Suprapubic skin (tissue), 4 donors: ENCODE results near the gene DDO. TPM values are rescaled to one million over a fixed set of nuclear protein-coding genes. Genes with fewer than 3 reads are reported as not detected.
A peak's percentile ranks its signal among the peaks of the same experiment; 100 is the strongest.

Source experiments
- DNase-seq, 2 donors: peaks; one replicate each; pipeline ENCODE4 v3.0.0-alpha.2; 2019; ENCODE audit warnings: low spot score in 2 of 2
- H3K27ac ChIP-seq: fragments of 200-600 bp; sonication (generic); one replicate; pipeline ENCODE4 v1.5.1; 2019
- H3K27me3 ChIP-seq: fragments of 200-600 bp; sonication (generic); one replicate; pipeline ENCODE4 v1.5.1; 2019
- H3K36me3 ChIP-seq: fragments of 200-600 bp; sonication (generic); one replicate; pipeline ENCODE4 v1.5.1; 2019
- H3K4me1 ChIP-seq: fragments of 200-600 bp; sonication (generic); one replicate; pipeline ENCODE4 v1.5.1; 2019
- H3K4me3 ChIP-seq: fragments of 200-600 bp; sonication (generic); one replicate; pipeline ENCODE4 v1.5.1; 2019; ENCODE audit warnings: mild to moderate bottlenecking
- H3K9me3 ChIP-seq: fragments of 200-600 bp; sonication (generic); one replicate; pipeline ENCODE4 v1.5.1; 2019
- EP300 ChIP-seq: sonication (generic); formaldehyde crosslinking; IDR thresholded peaks from one replicate; pipeline ENCODE4 v1.6.1; 2017; ENCODE audit warnings: antibody characterized with exemption
- POLR2A ChIP-seq, 2 donors: fragments of 450-650 bp; IDR thresholded peaks; one replicate each; pipeline ENCODE4 v1.6.1; 2017; ENCODE audit warnings: antibody characterized with exemption in 2 of 2, mild to moderate bottlenecking in 2 of 2, moderate library complexity in 2 of 2
- POLR2AphosphoS5 ChIP-seq, 3 donors: sonication (generic); formaldehyde crosslinking; IDR thresholded peaks; one replicate each; pipeline ENCODE4 v1.6.1; 2017; ENCODE audit warnings: antibody characterized with exemption in 3 of 3
- WGBS: methylation state at CpG from one replicate; pipeline ENCODE4 v1.1.5; 2018; 5-methylcytosine and 5-hydroxymethylcytosine counted together
- total RNA-seq, 4 donors: library from RNA; depleted of rRNA; stranded (reverse); fragments of >200 nt; gene quantifications; one replicate each; pipeline ENCODE4 v1.1.0, GENCODE V29; 2016
- TF ChIP-seq, protein P1 (sequence below), 2 donors: fragments of 200-600 bp in 1 of 2; fragments of 450-650 bp in 1 of 2; sonication (generic) in 1 of 2; IDR thresholded peaks; one replicate each; pipeline ENCODE4 v1.5.1; 2016 to 2019; ENCODE audit warnings: antibody characterized with exemption in 2 of 2, mild to moderate bottlenecking in 1 of 2, moderate library complexity in 1 of 2

Gene DDO
- total RNA-seq, 4 donors from 2014 or later = 0.81 to 1.1 TPM; not detected in 2

DNA sequence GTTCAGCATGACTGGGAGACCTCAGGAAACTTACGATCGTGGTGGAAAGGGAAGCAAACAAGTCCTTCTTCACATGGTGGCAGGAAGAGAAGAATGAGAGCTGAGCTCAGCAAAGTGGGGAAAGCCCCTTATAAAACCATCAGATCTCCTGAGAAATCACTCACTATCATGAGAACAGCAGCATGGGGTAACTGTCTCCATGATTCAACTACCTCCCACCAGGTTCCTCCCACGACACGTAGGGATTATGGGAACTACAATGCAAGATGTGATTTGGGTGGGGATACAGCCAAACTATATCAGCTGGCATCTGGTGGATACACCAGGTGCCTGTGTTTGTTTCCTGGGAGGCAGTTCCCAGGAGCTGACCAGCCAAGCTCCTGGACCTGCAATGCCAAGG, 4.9 kb downstream of the DDO start:
- Histone ChIP-seq H3K27ac (no peak overlapping the region), H3K9me3 (no peaks in the 10 kb centered on the region), H3K4me3 (no peak overlapping the region), H3K27me3 (no peaks in the 10 kb centered on the region), H3K4me1 (peaks cover 4% of the 10 kb centered on the region), H3K36me3 (no peaks in the 10 kb centered on the region)
- no peak for TF ChIP-seq POLR2A (IDR thresholded peaks at IDR 0.05)
- no peak for TF ChIP-seq EP300
- 77% methylated on average over 4 of the region's 4 CpGs for WGBS
- no peak for DNase-seq

DNA sequence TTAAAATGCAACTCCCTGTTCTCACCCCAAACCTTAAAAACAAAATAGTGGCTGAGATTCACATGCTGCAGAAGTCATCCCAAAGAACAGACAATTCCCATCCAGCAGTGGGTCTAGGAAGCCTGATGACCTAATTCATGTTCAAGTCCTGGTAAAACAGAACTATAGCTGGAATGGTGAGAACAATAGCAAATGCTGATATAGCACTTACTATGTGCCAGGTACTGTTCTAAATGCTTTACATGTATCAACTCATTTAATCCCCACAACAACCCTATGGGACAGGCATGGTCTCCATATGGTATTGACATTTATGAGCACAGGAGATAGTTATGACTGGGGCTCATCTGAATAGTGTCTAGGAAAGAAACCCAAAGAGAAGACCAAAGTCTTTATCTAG, 5.6 kb downstream of the DDO start:
- DNase-seq = no peak
- Histone ChIP-seq H3K27me3 (no peaks in the 10 kb centered on the region), H3K27ac (no peak overlapping the region), H3K36me3 (no peaks in the 10 kb centered on the region), H3K4me1 (peaks cover 1% of the 10 kb centered on the region), H3K9me3 (no peaks in the 10 kb centered on the region), H3K4me3 (no peak overlapping the region)
- no peak for TF ChIP-seq POLR2A (IDR thresholded peaks at IDR 0.05)
- no peak for TF ChIP-seq EP300
- TF ChIP-seq, protein P1, sequence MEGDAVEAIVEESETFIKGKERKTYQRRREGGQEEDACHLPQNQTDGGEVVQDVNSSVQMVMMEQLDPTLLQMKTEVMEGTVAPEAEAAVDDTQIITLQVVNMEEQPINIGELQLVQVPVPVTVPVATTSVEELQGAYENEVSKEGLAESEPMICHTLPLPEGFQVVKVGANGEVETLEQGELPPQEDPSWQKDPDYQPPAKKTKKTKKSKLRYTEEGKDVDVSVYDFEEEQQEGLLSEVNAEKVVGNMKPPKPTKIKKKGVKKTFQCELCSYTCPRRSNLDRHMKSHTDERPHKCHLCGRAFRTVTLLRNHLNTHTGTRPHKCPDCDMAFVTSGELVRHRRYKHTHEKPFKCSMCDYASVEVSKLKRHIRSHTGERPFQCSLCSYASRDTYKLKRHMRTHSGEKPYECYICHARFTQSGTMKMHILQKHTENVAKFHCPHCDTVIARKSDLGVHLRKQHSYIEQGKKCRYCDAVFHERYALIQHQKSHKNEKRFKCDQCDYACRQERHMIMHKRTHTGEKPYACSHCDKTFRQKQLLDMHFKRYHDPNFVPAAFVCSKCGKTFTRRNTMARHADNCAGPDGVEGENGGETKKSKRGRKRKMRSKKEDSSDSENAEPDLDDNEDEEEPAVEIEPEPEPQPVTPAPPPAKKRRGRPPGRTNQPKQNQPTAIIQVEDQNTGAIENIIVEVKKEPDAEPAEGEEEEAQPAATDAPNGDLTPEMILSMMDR (IDR thresholded peaks at IDR 0.05) = no peak
- no peak for TF ChIP-seq POLR2AphosphoS5 (IDR thresholded peaks at IDR 0.05)

DNA sequence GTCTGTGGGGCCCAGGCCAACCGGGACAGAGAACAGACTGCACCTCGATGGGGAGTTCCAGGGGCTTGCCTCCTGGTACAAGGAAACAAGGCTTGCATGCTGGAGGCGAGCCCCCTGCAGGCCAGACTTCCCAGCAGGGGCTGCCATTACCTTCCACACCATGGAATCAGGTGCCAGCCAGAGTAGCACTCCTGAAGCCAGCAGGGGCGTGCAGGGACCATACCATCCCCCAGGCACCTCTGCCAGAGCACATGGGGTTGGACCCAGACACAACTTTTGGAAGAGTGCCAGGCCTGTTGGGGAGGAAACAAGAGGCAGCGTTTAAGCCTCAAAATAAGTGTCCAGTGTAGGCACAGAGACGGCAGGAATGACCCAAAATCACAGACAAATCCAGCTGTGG, 6.5 kb downstream of the DDO start:
- DNase-seq = no peak
- H3K4me3 ChIP-seq = no peak overlapping the region
- no peaks in the 10 kb centered on the region for H3K36me3 ChIP-seq
- no peaks in the 10 kb centered on the region for H3K4me1 ChIP-seq
- 87% methylated on average over 6 of the region's 6 CpGs for WGBS
- H3K9me3 ChIP-seq = no peaks in the 10 kb centered on the region
- H3K27me3 ChIP-seq = no peaks in the 10 kb centered on the region
- H3K27ac ChIP-seq = no peak overlapping the region
- TF ChIP-seq, protein P1 (IDR thresholded peaks at IDR 0.05) = no peak
- TF ChIP-seq POLR2AphosphoS5 (IDR thresholded peaks at IDR 0.05) (no peak), EP300 (no peak), POLR2A (IDR thresholded peaks at IDR 0.05) (no peak)

DNA sequence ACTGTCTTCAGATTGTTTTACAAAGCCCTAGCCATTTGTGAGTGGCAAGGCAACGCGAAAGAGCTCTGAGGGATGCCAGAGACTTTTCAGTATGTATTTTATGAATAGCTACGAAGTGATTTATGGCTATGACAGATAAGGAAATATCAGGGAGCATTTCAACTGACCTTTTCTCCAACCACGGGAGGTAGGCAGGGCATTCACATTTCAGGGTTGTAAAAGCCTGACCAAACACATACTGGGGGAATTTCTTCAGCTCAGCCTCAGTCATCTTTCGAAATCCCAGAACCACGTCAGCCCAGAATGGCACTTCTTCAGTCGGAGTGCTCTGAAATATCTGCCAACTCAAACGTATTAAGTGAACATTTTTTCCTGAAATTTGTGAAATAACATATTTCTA, 10.8 kb downstream of the DDO start:
- TF ChIP-seq POLR2A (IDR thresholded peaks at IDR 0.05) (no peak), EP300 (no peak), POLR2AphosphoS5 (IDR thresholded peaks at IDR 0.05) (no peak)
- TF ChIP-seq, protein P1 (IDR thresholded peaks at IDR 0.05) = no peak
- Histone ChIP-seq H3K27me3 (no peaks in the 10 kb centered on the region), H3K4me1 (peaks cover 6% of the 10 kb centered on the region), H3K27ac (no peak overlapping the region), H3K4me3 (no peak overlapping the region), H3K36me3 (no peaks in the 10 kb centered on the region), H3K9me3 (no peaks in the 10 kb centered on the region)
- 63% methylated on average over 8 of the region's 8 CpGs for WGBS
- no peak for DNase-seq

DNA sequence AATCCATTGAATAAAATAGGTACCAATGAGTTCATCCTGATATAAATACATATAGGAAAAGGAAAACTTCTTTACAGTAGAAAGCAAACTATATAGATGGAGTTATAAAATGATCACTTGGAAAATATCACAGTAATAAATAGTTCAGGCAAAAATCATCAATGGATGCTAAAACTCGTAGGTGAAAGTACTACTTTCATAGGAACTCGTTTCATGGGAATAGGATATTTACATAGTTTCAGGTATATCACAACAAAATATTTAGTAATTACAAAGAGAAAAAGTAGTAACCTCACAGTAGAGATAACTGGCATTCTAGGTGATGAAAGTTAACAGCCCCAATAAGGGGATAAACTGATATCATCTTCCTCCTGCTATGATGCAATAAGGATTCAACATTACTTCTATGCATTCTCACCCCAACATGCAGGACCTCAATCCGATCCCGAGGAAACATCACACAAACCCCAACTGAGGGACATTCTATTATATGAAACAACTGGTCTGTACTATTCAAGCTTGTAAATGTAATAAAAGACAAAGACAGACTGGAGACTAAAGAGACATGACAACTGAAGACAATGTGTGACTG, 13.7 kb downstream of the DDO start:
- Histone ChIP-seq H3K4me3 (no peak overlapping the region), H3K27ac (no peak overlapping the region), H3K27me3 (no peaks in the 10 kb centered on the region), H3K9me3 (no peaks in the 10 kb centered on the region), H3K36me3 (no peaks in the 10 kb centered on the region), H3K4me1 (peaks cover 11% of the 10 kb centered on the region)
- WGBS = 88% methylated on average over 4 of the region's 4 CpGs
- no peak for DNase-seq
- TF ChIP-seq, protein P1 (IDR thresholded peaks at IDR 0.05) = no peak
- TF ChIP-seq EP300 (no peak), POLR2A (IDR thresholded peaks at IDR 0.05) (no peak), POLR2AphosphoS5 (IDR thresholded peaks at IDR 0.05) (no peak)

DNA sequence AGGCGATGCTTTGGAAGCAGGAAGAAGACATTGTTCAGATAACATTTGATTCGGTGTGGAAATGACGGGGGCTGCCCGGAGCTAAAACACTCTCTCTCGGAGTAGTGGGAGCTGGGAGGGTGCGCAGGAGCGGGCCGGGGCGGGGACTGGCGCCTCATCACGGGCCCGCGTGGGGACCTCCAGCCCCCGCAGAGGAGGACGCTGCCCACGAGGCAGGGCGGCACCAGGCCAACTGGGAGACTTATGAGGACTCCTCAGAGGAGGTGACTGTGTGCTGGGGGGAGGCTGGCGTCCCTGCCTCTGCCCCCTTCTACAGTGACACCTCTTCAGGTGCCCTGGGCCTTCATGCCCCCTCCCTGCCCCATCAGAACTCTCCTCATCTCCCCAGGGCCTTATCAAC, 15.2 kb downstream of the DDO start:
- no peak for DNase-seq
- H3K4me1 ChIP-seq = peaks cover 11% of the 10 kb centered on the region
- no peaks in the 10 kb centered on the region for H3K36me3 ChIP-seq
- WGBS = 71% methylated on average over 8 of the region's 18 CpGs
- H3K9me3 ChIP-seq = no peaks in the 10 kb centered on the region
- no peak overlapping the region for H3K27ac ChIP-seq
- peak overlapping the region; percentile 37 for H3K4me3 ChIP-seq
- no peak for TF ChIP-seq POLR2AphosphoS5 (IDR thresholded peaks at IDR 0.05)
- TF ChIP-seq EP300 = no peak
- TF ChIP-seq, protein P1 (IDR thresholded peaks at IDR 0.05) = no peak
- no peak for TF ChIP-seq POLR2A (IDR thresholded peaks at IDR 0.05)
- no peaks in the 10 kb centered on the region for H3K27me3 ChIP-seq
